ENCODE results near the gene RMND1. TPM values are rescaled to one million over a fixed set of nuclear protein-coding genes. Genes with fewer than 3 reads are reported as not detected.

The RMND1 gene
- total RNA-seq (18.3 TPM), polyA plus RNA-seq (ENCODE audit: insufficient read depth, low read depth, low replicate concordance) (33.7 TPM)
- long read RNA-seq, donor 1, transcript RMND1-203 (12 exons, 2,003 nt), result major isoform, 5 of 15 reads
- long read RNA-seq, donor 1, partial matches to known transcripts, result 10 of 15 reads
- long read RNA-seq, donor 1, other reads (novel, unspliced or antisense), result 0 of 15 reads
- long read RNA-seq, donor 2, transcript RMND1-203 (12 exons, 2,003 nt), result major isoform, 5 of 36 reads
- long read RNA-seq, donor 2, partial matches to known transcripts, result 28 of 36 reads
- long read RNA-seq, donor 2, other reads (novel, unspliced or antisense), result 0 of 36 reads
- long read RNA-seq, donor 3, transcript RMND1-203 (12 exons, 2,003 nt), result major isoform, 9 of 67 reads
- long read RNA-seq, donor 3, partial matches to known transcripts, result 22 of 67 reads
- long read RNA-seq, donor 3, other reads (novel, unspliced or antisense), result 32 of 67 reads
- long read RNA-seq, donor 4, transcript RMND1-203 (12 exons, 2,003 nt), result major isoform, 6 of 7 reads
- long read RNA-seq, donor 4, partial matches to known transcripts, result 0 of 7 reads
- long read RNA-seq, donor 4, other reads (novel, unspliced or antisense), result 0 of 7 reads
- long read RNA-seq, donor 5, partial matches to known transcripts, result 0 of 1 reads
- long read RNA-seq, donor 5, other reads (novel, unspliced or antisense), result 0 of 1 reads
- long read RNA-seq, donor 6, transcript RMND1-203 (12 exons, 2,003 nt), result major isoform, 10 of 28 reads
- long read RNA-seq, donor 6, partial matches to known transcripts, result 14 of 28 reads
- long read RNA-seq, donor 6, other reads (novel, unspliced or antisense), result 0 of 28 reads
- long read RNA-seq, donor 7, transcript RMND1-203 (12 exons, 2,003 nt), result major isoform, 10 of 16 reads
- long read RNA-seq, donor 7, partial matches to known transcripts, result 5 of 16 reads
- long read RNA-seq, donor 7, other reads (novel, unspliced or antisense), result 1 of 16 reads
- long read RNA-seq, donor 8, transcript RMND1-203 (12 exons, 2,003 nt), result major isoform, 5 of 26 reads
- long read RNA-seq, donor 8, partial matches to known transcripts, result 16 of 26 reads
- long read RNA-seq, donor 8, other reads (novel, unspliced or antisense), result 0 of 26 reads
- long read RNA-seq, donor 9, partial matches to known transcripts, result 0 of 3 reads
- long read RNA-seq, donor 9, other reads (novel, unspliced or antisense), result 0 of 3 reads
- long read RNA-seq, donor 10, partial matches to known transcripts, result 0 of 10 reads
- long read RNA-seq, donor 10, other reads (novel, unspliced or antisense), result 0 of 10 reads

GRCh38 chr6:151451950-151452749 lies at the start of gene RMND1:
TSS of gene RMND1 (minus strand) at chr6:151452126. CDS start at chr6:151445811, 6,315 bp downstream.
- Histone ChIP-seq H3K9ac (ENCODE audit: low read length in 3 of 3) (peak within 1 kb of the TSS; percentile 81 to 94 (median 93)), H3K9me3 (ENCODE audit: control insufficient read depth in 2 of 3, insufficient read depth in 1 of 3, low read length in 3 of 3) (no peaks in the 10 kb centered on the region), H3K4me3 (ENCODE audit: low read length in 3 of 3) (peak within 1 kb of the TSS; percentile 93 to 96 (median 95)), H3K36me3 (ENCODE audit: control insufficient read depth in 2 of 3, insufficient read depth in 3 of 3, low read length in 3 of 3) (no peaks in the 10 kb centered on the region), H3K27me3 (ENCODE audit: control insufficient read depth, insufficient read depth, low read length) (no peaks in the 10 kb centered on the region), H3K4me1 (ENCODE audit: control insufficient read depth in 2 of 3, insufficient read depth in 2 of 3, low read depth in 1 of 3, low read length in 3 of 3) (peaks cover 0 to 11% (median 3%) of the 10 kb centered on the region in 3 donors), H3K27ac (ENCODE audit: low read depth in 2 of 2, low read length in 2 of 2) (peak within 1 kb of the TSS; percentile 86 to 90)
- intact Hi-C loops (cut with DNase I), result no loop called here
- TF ChIP-seq, protein P1, sequence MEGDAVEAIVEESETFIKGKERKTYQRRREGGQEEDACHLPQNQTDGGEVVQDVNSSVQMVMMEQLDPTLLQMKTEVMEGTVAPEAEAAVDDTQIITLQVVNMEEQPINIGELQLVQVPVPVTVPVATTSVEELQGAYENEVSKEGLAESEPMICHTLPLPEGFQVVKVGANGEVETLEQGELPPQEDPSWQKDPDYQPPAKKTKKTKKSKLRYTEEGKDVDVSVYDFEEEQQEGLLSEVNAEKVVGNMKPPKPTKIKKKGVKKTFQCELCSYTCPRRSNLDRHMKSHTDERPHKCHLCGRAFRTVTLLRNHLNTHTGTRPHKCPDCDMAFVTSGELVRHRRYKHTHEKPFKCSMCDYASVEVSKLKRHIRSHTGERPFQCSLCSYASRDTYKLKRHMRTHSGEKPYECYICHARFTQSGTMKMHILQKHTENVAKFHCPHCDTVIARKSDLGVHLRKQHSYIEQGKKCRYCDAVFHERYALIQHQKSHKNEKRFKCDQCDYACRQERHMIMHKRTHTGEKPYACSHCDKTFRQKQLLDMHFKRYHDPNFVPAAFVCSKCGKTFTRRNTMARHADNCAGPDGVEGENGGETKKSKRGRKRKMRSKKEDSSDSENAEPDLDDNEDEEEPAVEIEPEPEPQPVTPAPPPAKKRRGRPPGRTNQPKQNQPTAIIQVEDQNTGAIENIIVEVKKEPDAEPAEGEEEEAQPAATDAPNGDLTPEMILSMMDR (IDR thresholded peaks at IDR 0.05; ENCODE audit: borderline replicate concordance, extremely low read depth, insufficient read depth), result no peak
- FAIRE-seq, result peak; percentile 93
- DNase-seq, result peak; percentile 100

DNA sequence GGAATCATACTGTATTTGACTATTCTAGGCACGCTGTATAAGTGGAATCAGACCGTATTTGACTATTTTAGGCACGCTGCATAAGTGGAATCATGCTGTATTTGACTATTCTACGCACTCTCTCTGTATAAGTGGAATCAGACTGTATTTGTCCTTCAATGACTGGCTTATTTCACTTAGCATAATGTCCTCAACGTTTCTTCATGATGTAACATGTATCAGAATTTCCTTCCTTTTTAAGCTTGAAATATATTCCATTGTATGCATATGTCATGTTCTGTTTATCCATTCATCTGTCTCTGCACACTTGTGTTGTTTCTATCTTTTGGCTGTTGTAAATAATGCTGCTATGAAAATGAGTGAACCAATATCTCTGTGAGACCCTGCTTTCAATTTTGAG lies 47.6 kb upstream of the RMND1 start:
- H3K9me3 ChIP-seq (ENCODE audit: control insufficient read depth in 2 of 3, insufficient read depth in 1 of 3, low read length in 3 of 3), result no peaks in the 10 kb centered on the region
- no peak overlapping the region for H3K27ac ChIP-seq (ENCODE audit: low read depth in 2 of 2, low read length in 2 of 2)
- H3K4me1 ChIP-seq (ENCODE audit: control insufficient read depth in 2 of 3, insufficient read depth in 2 of 3, low read depth in 1 of 3, low read length in 3 of 3), result peaks cover 0 to 3% (median 0%) of the 10 kb centered on the region in 3 donors
- TF ChIP-seq, protein P1 (IDR thresholded peaks at IDR 0.05; ENCODE audit: borderline replicate concordance, extremely low read depth, insufficient read depth), result no peak
- FAIRE-seq (no peak), DNase-seq (no peak)
- intact Hi-C loops (cut with DNase I), result no loop called here
- no peaks in the 10 kb centered on the region for H3K36me3 ChIP-seq (ENCODE audit: control insufficient read depth in 2 of 3, insufficient read depth in 3 of 3, low read length in 3 of 3)
- no peaks in the 10 kb centered on the region for H3K27me3 ChIP-seq (ENCODE audit: control insufficient read depth, insufficient read depth, low read length)
- no peak overlapping the region for H3K4me3 ChIP-seq (ENCODE audit: low read length in 3 of 3)
- no peak overlapping the region for H3K9ac ChIP-seq (ENCODE audit: low read length in 3 of 3)

DNA sequence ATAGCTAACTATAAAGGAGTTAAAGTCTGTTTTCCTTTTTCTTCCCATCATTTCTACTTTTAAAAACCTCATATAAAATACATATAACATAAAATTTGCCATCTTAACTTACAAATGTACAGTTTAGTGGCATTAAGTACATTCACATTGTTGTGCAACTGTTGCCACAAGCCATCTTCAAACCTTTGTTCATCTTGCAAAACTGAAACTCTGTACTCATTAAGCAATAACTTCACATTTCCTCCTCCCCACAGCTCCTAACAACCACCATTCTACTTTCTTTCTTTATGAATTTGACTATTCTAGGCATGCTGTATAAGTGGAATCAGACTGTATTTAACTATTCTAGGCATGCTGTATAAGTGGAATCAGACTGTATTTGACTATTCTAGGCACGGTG lies 46.4 kb upstream of the RMND1 start:
- H3K36me3 ChIP-seq (ENCODE audit: control insufficient read depth in 2 of 3, insufficient read depth in 3 of 3, low read length in 3 of 3), result no peaks in the 10 kb centered on the region
- H3K27ac ChIP-seq (ENCODE audit: low read depth in 2 of 2, low read length in 2 of 2), result no peak overlapping the region
- FAIRE-seq, result no peak
- intact Hi-C loops (cut with DNase I), result no loop called here
- H3K27me3 ChIP-seq (ENCODE audit: control insufficient read depth, insufficient read depth, low read length), result no peaks in the 10 kb centered on the region
- H3K4me3 ChIP-seq (ENCODE audit: low read length in 3 of 3), result no peak overlapping the region
- DNase-seq, result peak in 1 of 5 donors; percentile 8
- H3K9ac ChIP-seq (ENCODE audit: low read length in 3 of 3), result no peak overlapping the region
- no peaks in the 10 kb centered on the region for H3K9me3 ChIP-seq (ENCODE audit: control insufficient read depth in 2 of 3, insufficient read depth in 1 of 3, low read length in 3 of 3)
- H3K4me1 ChIP-seq (ENCODE audit: control insufficient read depth in 2 of 3, insufficient read depth in 2 of 3, low read depth in 1 of 3, low read length in 3 of 3), result peaks cover 0 to 10% (median 0%) of the 10 kb centered on the region in 3 donors
- TF ChIP-seq, protein P1 (IDR thresholded peaks at IDR 0.05; ENCODE audit: borderline replicate concordance, extremely low read depth, insufficient read depth), result no peak

Data from kidney (tissue), 22 donors.